WTC11 (cell line): ENCODE results near the gene TIAM2. TPM values are rescaled to one million over a fixed set of nuclear protein-coding genes. Genes with fewer than 3 reads are reported as not detected.

Source experiments
- ATAC-seq: fragments of 200-7000 bp; cut with Tn5 transposase; 2 replicates; pipeline ENCODE4 v1.10.0; 2021; ENCODE audit warnings: mild to moderate bottlenecking, moderate library complexity
- CTCF ChIA-PET: fragments of 300-600 bp; sonication (Branson Sonifier 250); formaldehyde crosslinking; loops from one replicate; lab custom pipeline; 2021; ENCODE audit warnings: antibody characterized with exemption; lab: Charles Lee
- POLR2A ChIA-PET: fragments of 350-600 bp; sonication (Branson Sonifier 250); formaldehyde crosslinking; loops from one replicate; lab custom pipeline; 2021; ENCODE audit warnings: antibody characterized with exemption; lab: Charles Lee
- DNase-seq: peaks from one replicate; pipeline ENCODE4 v3.0.0; 2021; ENCODE audit warnings: low spot score
- H3K27ac Mint-ChIP-seq: 2 replicates; pipeline ENCODE4 v1.8.0; 2021; ENCODE audit warnings: mixed read lengths
- H3K27me3 Mint-ChIP-seq: 2 replicates; pipeline ENCODE4 v1.8.0; 2021; ENCODE audit warnings: low read depth, mild to moderate bottlenecking, moderate library complexity, mixed read lengths
- H3K36me3 Mint-ChIP-seq: 2 replicates; pipeline ENCODE4 v1.8.0; 2021; ENCODE audit warnings: mixed read lengths
- H3K4me1 Mint-ChIP-seq: 2 replicates; pipeline ENCODE4 v1.8.0; 2022; ENCODE audit warnings: mixed read lengths
- H3K4me3 Mint-ChIP-seq: 2 replicates; pipeline ENCODE4 v1.8.0; 2021; ENCODE audit warnings: mild to moderate bottlenecking, moderate library complexity, mixed read lengths
- H3K9me3 Mint-ChIP-seq: 2 replicates; pipeline ENCODE4 v1.8.0; 2021; ENCODE audit warnings: mixed read lengths
- E2F4 ChIP-seq: sonication (generic); formaldehyde crosslinking; IDR thresholded peaks from 2 replicates; pipeline ENCODE4 v1.8.1; 2022; ENCODE audit warnings: low read depth, mild to moderate bottlenecking, moderate library complexity, missing genetic modification reagents, borderline replicate concordance
- GRHL2 ChIP-seq: fragments of 250-450 bp; sonication (Bioruptor Pico); IDR thresholded peaks from 2 replicates; pipeline ENCODE4 v1.8.0; 2022; ENCODE audit warnings: mild to moderate bottlenecking, moderate library complexity; ENCODE audit not compliant: insufficient replicate concordance, severe bottlenecking
- GTF2I ChIP-seq: fragments of 250-450 bp; sonication (Bioruptor Pico); conservative IDR thresholded peaks from 2 replicates; pipeline ENCODE4 v1.4.0; 2021; ENCODE audit warnings: mild to moderate bottlenecking
- HMGXB4 ChIP-seq: sonication (generic); formaldehyde crosslinking; IDR thresholded peaks from 2 replicates; pipeline ENCODE4 v1.8.1; 2023; ENCODE audit warnings: mild to moderate bottlenecking, moderate library complexity, missing genetic modification reagents
- JAZF1 ChIP-seq: fragments of 250-450 bp; sonication (Bioruptor Pico); IDR thresholded peaks from 2 replicates; pipeline ENCODE4 v1.9.0; 2021; ENCODE audit warnings: moderate library complexity, mild to moderate bottlenecking, inconsistent platforms
- JUN ChIP-seq: sonication (generic); formaldehyde crosslinking; IDR thresholded peaks from 2 replicates; pipeline ENCODE4 v1.8.0; 2023; ENCODE audit warnings: mild to moderate bottlenecking, missing genetic modification reagents
- NR3C1 ChIP-seq: sonication (generic); formaldehyde crosslinking; conservative IDR thresholded peaks from 2 replicates; pipeline ENCODE4 v1.8.1; 2023; ENCODE audit warnings: low read depth, mild to moderate bottlenecking, missing genetic modification reagents
- TEAD1 ChIP-seq: sonication (generic); formaldehyde crosslinking; IDR thresholded peaks from 2 replicates; pipeline ENCODE4 v1.8.0; 2022; ENCODE audit warnings: mild to moderate bottlenecking, missing genetic modification reagents
- ZBTB21 ChIP-seq: sonication (generic); formaldehyde crosslinking; IDR thresholded peaks from 2 replicates; pipeline ENCODE4 v1.8.1; 2023; ENCODE audit warnings: mild to moderate bottlenecking, missing genetic modification reagents, borderline replicate concordance
- ZNF121 ChIP-seq: sonication (generic); formaldehyde crosslinking; IDR thresholded peaks from 2 replicates; pipeline ENCODE4 v1.8.0; 2023; ENCODE audit warnings: missing genetic modification reagents
- ZNF425 ChIP-seq: fragments of 250-450 bp; sonication (Bioruptor Pico); conservative IDR thresholded peaks from 2 replicates; pipeline ENCODE4 v1.9.0; 2021; ENCODE audit warnings: mild to moderate bottlenecking
- total RNA-seq: library from RNA; stranded (reverse); gene quantifications from 3 replicates; pipeline ENCODE4 v1.2.3, GENCODE V29; 2021
- TF ChIP-seq, protein P1 (sequence below): fragments of 250-450 bp; sonication (Bioruptor Pico); IDR thresholded peaks from 2 replicates; pipeline ENCODE4 v2.1.2; 2022; ENCODE audit warnings: mild to moderate bottlenecking, moderate library complexity
- TF ChIP-seq, protein P2 (sequence below): sonication (generic); formaldehyde crosslinking; IDR thresholded peaks from 2 replicates; pipeline ENCODE4 v1.8.0; 2022; ENCODE audit warnings: mild to moderate bottlenecking, missing genetic modification reagents

The TIAM2 gene
- total RNA-seq, 1 experiment from 2014 or later: 15.1 TPM

DNA sequence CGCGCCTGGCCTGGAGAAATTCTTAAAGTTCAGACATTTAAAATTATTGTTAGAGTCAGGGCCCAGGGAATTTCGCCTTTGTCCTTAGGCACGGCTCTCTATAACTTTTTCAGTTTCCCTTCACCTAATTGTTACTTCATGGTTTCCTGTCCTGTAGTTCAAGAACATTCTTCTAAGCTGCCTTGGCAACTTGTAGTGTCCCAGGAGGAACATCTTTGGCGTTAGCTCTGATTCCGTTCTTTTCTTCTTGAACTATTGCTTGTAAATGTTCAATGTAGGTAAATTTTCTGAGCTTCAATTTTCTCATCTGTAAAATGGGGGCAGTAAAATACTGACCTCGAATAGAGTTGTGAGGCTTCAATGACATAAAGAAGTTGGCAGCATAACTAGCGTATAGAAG lies 41.8 kb downstream of the TIAM2 start:
- POLR2A ChIA-PET: no interaction called here
- DNase-seq: no peak
- Mint-ChIP-seq H3K27me3 (no peaks in the 10 kb centered on the region), H3K36me3 (peaks cover 11% of the 10 kb centered on the region), H3K9me3 (peaks cover 9% of the 10 kb centered on the region), H3K27ac (peak overlapping the region; percentile 48; the same call in 1 of the 2 replicates), H3K4me1 (peaks cover 51% of the 10 kb centered on the region), H3K4me3 (no peak overlapping the region)
- TF ChIP-seq HMGXB4 (no peak), NR3C1 (no peak), E2F4 (CRISPR knock-in tag) (no peak)
- CTCF ChIA-PET: no interaction called here
- ATAC-seq: no peak

GRCh38 chr6:155038104-155038503 lies 43.0 kb downstream of the TIAM2 start:
- peaks cover 11% of the 10 kb centered on the region for H3K36me3 Mint-ChIP-seq
- CTCF ChIA-PET: interaction anchor here (2.3 kb wide), 1 partner anchor 114 kb away, joined by 6 read pairs; no protein-coding TSS in a partner anchor
- H3K4me1 Mint-ChIP-seq: peaks cover 63% of the 10 kb centered on the region
- TF ChIP-seq TEAD1 (CRISPR knock-in tag) (no peak), ZNF425 (CRISPR knock-in tag) (no peak), ZNF121 (CRISPR knock-in tag) (peak; percentile 85)
- TF ChIP-seq, protein P1, sequence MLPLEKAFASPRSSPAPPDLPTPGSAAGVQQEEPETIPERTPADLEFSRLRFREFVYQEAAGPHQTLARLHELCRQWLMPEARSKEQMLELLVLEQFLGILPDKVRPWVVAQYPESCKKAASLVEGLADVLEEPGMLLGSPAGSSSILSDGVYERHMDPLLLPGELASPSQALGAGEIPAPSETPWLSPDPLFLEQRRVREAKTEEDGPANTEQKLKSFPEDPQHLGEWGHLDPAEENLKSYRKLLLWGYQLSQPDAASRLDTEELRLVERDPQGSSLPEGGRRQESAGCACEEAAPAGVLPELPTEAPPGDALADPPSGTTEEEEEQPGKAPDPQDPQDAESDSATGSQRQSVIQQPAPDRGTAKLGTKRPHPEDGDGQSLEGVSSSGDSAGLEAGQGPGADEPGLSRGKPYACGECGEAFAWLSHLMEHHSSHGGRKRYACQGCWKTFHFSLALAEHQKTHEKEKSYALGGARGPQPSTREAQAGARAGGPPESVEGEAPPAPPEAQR (CRISPR knock-in tag): no peak
- TF ChIP-seq, protein P2, sequence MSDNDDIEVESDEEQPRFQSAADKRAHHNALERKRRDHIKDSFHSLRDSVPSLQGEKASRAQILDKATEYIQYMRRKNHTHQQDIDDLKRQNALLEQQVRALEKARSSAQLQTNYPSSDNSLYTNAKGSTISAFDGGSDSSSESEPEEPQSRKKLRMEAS (CRISPR knock-in tag): no peak
- ATAC-seq (peak; percentile 55), DNase-seq (no peak)
- H3K27ac Mint-ChIP-seq: peak overlapping the region; percentile 76
- POLR2A ChIA-PET: interaction anchor here (0.6 kb wide), 1 partner anchor 129 kb away, joined by 6 read pairs; no protein-coding TSS in a partner anchor
- H3K27me3 Mint-ChIP-seq: no peaks in the 10 kb centered on the region
- no peak overlapping the region for H3K4me3 Mint-ChIP-seq
- peaks cover 9% of the 10 kb centered on the region for H3K9me3 Mint-ChIP-seq

GRCh38 chr6:155038527-155038926 lies 43.4 kb downstream of the TIAM2 start:
- no peak for ATAC-seq
- CTCF ChIA-PET: interaction anchor here (2.3 kb wide), 1 partner anchor 114 kb away, joined by 6 read pairs; no protein-coding TSS in a partner anchor
- no peak for DNase-seq
- H3K36me3 Mint-ChIP-seq: peaks cover 11% of the 10 kb centered on the region
- H3K4me1 Mint-ChIP-seq: peaks cover 64% of the 10 kb centered on the region
- H3K27ac Mint-ChIP-seq: peak overlapping the region; percentile 76; the same call in 1 of the 2 replicates
- peaks cover 9% of the 10 kb centered on the region for H3K9me3 Mint-ChIP-seq
- H3K4me3 Mint-ChIP-seq: no peak overlapping the region
- POLR2A ChIA-PET: interaction anchor here (0.6 kb wide), 1 partner anchor 128 kb away, joined by 6 read pairs; no protein-coding TSS in a partner anchor
- TF ChIP-seq, protein P2 (CRISPR knock-in tag): no peak
- no peak for TF ChIP-seq JAZF1 (CRISPR knock-in tag)
- no peak for TF ChIP-seq JUN (CRISPR knock-in tag)
- TF ChIP-seq ZNF121 (CRISPR knock-in tag): peak; percentile 91
- TF ChIP-seq ZBTB21 (CRISPR knock-in tag): no peak
- no peak for TF ChIP-seq GRHL2 (CRISPR knock-in tag)
- 0 out of 2 replicates have a peak, but pooled peaks have one; percentile 4 for TF ChIP-seq GTF2I (CRISPR knock-in tag)
- TF ChIP-seq, all 79 proteins: peak for 2
- H3K27me3 Mint-ChIP-seq: no peaks in the 10 kb centered on the region
